HG03066 (cell line): ENCODE results near the gene MCC.
"Not testable (repeated sequence)": the region's sequence is repeated elsewhere in the genome, so short reads cannot be mapped to it uniquely, and the experiment has no call there.

ENCODE experiments used
- ATAC-seq: cut with Tn5 transposase; IDR thresholded peaks from one replicate; pipeline ENCODE4 v1.9.1; 2021; ENCODE audit warnings: low read depth; ENCODE audit not compliant: unreplicated experiment

Gene MCC

DNA sequence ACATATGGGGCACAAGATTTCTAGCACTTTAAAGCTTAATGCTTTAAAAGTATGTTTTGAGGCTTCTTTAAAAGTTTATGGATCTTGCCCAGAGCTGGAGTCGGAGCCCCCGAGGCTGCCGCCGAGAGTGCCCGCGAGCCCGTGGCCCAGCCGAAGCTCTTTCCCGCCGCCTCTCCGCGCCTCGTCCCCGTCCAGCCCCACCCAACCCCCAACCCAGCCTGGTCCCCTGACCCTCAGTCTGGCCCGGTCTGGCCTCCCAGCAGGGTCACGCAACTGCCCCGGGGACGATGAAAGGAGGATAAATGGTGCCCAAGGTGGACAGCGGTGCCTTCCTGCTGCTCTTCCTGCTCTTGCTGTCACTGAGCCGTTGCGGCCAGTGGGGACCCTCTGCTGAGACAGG, 55.2 kb downstream of the MCC start:
- ATAC-seq: no peak

DNA sequence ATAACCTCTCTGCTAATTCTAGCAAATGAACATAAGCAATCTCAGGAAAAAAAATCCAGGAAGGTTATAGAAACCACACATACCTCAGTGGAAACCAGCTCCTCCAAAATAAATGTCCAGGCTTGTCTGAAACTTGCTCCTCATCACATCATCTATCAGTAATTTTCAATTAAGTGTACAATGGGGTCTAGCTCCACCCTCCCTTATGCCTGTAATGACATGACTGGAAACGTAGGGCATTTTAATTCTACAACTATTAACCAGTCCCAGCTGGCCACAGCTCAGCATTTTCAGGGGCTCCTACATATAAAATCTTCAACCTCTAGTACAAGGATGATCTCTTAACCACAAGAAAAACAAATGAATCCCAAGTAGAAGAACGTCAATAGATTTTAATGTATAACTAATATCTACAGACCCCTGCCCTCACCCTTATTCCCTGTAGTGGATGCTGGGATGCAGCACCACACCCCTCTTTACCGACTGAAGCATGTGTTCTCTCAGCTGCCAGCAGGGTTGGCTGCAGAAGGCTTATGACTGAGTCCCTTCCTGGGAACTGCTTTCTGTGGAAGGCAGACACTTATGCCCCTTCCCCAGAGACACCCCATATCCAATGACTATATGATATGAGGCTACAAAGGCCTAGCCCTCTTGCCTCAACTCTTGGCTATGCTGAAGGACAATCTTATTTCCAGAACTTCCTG, 60.2 kb downstream of the MCC start:
- ATAC-seq: no peak

DNA sequence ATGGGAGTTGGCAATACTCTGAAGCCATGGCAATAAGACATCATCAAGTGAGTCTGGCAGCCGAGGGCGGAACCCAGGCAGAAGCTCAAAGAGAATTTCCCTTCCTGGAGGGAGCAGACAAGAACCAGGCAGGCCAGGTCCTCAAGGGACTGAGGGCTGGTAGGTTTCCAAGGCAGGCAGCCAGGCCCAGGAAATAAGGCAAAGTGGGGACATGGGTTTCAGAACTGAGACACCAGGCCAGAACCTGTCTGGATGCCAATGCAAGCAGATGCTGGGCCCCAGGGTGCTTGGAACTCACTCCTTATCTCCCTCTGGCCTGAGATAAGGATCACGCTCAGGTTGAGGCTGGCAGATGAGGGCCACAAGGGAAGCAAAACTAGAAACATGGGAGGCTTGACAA, 62.3 kb downstream of the MCC start:
- ATAC-seq: no peak

DNA sequence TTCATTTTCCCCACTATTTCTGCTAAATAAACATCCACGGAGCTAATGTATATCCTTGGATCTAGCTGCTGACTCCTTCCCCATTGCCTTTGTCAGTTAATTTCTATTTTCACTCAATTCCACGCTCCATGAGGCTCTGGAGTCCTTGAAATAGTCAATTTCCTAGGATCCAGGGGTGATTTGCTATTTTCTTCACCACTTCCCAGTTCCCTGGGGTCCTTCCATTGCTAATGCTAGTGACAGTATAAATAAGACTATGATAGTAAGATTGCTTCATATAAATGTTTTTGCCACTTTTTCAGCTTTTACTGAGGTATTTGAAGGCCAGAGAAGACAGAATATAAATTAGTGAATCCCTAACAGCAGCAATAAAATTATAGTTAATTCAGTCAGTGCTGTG, 66.6 kb downstream of the MCC start:
- ATAC-seq: no peak

DNA sequence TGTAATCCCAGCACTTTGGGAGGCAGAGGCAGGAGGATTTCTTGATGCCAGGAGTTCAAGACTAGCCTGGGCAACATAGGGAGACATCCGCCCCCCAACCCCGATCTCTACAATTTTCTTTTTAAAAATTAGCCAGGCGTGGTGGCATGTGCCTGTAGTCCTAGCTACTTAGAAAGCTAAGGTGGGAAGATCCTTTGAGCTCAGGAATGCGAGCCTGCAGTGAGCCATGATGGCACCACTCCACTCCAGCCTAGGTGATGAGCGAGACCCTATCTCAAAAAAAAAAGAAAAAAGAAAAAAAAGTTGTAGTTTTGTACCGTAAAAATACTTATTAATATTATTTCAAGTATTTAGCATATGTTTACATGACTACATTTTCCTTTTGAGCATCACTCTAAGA, 82.7 kb downstream of the MCC start:
- no peak for ATAC-seq

DNA sequence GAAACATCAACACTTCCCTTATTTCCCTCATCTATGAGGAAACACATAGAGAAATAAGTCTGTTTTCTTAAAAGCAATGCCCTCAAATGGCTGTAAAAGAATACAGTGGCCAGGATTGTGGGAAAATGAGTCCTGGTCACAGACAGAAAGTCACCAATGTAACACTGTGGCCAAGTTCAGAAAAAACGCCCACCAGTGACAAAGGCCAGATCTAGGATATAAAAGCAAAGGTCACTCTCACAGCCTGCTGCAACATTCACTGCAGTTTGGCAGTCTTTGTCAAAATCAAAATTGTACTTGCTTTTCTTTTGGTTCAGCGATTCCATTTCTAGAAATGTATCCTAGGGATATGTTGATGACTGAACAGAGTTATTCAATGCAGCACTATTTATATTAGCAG, 84.0 kb downstream of the MCC start:
- ATAC-seq: no peak

DNA sequence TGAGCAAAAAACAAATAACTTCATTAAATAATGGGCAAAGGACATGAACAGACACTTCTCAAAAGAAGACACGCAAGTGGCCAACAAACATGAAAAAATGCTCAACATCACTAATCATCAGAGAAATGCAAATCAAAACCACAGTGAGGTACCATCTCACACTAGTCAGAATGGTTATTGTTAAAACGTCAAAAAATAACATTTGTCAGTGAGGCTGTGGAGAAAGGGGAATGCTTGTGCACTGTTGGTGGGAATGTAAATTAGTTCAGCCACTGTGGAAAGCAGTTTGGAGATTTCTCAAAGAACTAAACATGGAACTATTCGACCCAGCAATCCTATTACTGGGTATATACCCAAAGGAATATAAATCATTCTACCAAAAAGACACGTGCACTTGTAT, 90.3 kb downstream of the MCC start:
- not testable (repeated sequence) for ATAC-seq

DNA sequence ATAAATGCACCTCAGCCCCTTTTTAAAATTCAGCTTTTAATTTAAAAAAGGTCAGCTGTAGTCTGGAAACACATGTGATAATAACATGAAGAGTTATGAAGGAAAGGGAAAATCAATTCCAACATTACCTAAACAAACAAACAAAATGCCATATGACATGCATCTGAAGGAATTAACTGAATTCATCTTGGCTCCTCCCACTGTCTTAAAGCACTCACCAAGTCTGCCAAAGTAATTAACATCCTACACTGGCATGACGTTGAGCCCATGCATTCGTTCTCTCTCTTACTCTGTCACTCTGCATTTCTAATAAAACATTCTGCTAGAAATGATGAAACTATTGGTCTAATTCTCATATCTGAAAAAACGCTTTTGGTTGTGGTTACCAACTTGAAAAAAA, 91.2 kb downstream of the MCC start:
- no peak for ATAC-seq

DNA sequence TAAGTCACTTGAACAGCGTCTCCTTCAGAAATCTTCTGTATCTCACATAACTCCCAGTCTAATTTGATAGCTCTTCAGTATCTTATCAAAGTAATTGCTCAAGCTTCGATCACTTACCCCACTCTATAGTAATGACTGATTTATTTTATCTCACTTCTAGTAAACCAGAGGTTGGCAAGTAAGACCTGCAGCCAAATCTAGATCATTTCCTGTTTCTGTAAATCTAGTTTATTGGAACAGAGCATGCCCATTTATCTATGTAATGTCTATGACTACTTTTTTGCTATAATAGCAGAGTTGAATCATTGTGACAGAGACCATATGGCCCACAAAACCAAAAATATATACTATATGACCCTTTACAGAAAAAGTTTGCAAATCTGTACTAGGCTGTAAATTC, 93.6 kb downstream of the MCC start:
- ATAC-seq: no peak

DNA sequence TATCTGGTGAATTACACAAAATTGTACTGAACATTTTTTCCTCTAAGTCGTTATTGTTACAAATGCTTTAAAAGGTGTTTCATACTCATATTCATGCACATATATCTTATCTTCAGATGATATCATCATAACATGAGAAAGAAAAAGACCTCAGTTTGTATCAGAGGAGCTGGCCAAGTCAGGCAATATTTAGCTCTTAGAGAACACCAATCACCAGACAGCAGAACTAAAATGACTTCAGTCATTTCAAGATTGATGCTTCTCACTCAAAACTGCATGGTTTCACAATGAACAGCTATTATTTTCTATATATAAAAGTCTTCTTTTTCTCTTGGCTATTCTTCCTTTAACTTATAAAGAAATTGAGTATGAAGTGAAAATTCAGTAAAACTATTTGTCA, 98.0 kb downstream of the MCC start:
- no peak for ATAC-seq

DNA sequence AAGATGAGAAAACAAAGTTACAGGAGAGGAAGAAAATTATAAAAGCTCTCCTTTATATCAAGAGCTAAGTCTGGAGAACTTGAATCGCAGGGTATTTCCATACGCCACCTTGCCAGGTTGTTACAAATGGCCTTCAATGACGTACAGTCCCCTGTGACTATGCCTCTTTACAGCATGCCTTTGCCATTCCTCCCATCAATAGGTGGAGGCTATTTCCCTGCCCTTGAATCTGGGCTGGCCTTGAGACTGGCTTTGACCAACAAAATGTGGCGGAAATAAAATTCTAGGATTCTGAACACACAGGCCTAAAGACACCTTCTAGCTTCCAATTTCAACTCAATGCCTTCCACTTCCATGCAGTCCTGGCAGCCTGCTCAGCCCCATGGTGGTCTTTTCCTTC, 99.1 kb downstream of the MCC start:
- ATAC-seq: no peak

DNA sequence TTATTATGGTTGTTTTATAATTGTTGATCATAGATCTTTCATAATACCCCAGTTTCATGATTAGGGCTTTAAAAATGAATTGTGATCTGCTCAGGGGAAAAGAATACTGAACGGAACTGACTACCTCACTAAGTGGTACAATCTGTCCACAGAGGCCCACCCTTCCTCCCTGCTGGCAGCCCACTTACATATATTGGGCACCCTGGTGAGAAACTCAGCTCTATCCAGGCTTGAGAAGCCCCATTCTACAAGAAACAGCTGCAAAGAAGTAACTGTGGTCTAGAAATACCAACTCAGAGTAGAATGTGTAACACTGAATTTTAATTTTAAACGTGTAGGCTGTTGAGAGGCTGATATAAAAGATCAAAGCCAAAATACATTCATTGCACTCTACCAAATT, 100.4 kb downstream of the MCC start:
- ATAC-seq: no peak

DNA sequence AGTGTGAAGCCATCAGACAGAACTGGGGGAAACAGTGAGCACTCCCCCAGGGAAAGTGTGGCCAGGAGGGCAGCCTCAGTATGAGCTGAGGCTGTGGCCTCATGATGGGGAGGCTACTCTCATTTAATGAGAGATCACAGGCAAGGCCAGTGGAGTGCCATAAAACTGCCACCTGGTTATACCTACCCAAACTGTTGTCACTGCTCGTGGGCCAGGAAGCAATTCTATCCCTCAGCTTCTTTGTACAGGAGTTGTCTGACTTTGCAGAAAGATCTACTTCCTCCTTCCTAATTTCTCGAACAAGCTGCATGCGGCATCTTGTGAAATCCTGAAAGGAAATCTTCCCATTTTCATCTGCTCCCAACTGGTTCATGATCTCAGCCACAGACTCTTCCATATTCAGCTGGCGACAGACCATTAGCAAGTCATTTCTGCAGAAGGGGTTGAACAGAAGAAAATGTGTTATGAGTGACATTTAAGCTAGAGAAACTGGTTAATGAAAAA, 103.4 kb downstream of the MCC start:
- no peak for ATAC-seq

DNA sequence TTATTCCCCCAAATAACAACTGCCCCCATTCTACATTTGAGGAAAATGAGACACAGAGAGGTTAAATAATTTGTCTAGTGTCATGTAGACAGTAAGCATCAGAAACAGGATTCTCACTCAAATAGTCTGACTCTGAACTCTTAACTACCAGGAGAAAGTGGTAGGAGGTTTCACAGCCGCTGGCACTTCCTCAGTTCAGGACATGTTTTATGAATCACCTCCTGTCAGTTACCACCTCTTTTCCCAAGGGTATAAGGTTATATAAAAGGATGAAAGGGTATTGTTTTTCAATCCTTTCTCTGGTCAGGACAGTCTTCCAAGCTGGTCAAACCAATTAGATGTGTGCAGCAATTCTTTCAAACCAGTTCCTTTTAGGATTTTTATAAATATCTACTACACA, 105.5 kb downstream of the MCC start:
- no peak for ATAC-seq

DNA sequence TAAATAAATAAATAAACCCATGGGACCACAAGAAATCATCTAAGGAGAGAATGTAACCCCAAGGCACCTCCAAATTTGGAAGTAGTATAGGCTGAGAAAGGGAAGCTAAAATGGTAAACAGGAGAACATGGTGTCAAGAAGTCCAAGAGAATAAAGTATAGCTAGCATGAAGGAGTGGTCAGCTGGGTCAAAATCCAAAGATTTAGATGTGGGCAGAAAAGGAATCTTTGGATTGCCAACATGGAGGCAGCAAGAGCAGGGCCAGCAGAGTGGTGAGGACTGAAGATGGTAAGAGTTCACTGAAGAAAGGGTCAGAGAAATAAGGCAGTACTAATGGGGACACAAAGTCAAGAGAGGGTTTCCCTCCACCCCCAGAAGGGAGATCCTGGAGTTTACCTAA, 106.5 kb downstream of the MCC start:
- ATAC-seq: no peak

DNA sequence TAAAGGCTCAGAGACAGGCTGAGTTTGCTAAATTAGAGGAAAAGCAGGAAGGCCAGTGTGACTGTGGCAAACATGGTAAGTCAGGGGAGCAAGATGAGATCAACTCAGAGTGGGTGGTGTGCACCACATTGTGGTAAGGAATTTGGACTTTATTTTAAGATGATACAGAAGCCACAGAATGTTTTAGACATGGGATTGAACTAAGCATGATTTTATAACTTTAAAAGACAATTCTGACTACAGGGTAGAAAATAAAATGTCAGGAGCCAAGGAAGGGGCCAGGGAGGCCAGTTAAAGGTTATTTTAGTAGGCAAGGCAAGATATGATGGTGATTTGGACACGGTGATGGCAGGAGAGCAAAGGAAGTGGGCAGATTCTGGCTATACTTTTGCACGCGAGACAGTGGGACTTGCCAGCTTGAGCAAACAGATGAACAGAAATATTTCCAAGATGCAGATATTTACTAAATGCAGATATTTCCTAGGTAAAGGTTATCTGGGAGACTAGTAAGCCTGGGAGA, 107.4 kb downstream of the MCC start:
- no peak for ATAC-seq

DNA sequence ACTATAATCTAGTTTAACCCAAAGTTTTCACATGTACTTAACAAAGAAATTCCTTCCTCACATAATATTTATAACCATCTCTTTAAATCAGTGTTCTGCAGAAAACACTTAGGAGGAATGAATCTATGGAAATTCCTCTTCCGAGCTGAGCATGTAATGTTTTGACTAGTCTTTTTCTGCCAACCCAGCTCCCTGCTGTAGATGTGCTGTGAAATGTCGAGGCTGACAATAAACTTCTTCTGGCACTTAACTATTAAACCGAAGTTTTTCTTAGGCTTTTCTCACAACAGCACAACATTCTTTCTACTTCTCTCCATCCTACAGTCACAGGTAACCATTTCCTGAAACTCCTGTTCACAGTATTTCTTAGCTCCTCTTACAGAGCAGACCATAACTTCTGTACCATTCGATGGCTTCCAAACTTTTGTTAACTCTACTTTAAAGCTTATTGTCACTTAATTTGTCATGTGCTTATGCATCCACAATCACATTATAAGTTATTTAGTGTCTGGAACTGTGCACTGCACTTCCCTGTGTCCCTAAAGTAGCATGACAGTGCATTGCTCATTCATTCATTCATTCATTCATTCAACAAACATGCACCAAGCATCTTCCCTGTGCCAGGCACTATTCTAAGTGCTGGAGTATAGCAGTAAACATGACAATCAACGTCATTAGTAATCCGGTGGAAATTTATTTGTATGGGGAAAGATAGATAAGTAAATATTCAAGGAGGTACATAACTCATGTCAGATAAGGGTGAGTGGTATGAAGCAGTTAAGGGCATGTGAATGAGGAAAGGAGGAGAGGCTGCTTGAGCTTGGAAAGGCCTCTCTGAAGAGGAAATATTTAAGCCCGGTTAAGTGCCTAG, 108.1 kb downstream of the MCC start:
- ATAC-seq: no peak

DNA sequence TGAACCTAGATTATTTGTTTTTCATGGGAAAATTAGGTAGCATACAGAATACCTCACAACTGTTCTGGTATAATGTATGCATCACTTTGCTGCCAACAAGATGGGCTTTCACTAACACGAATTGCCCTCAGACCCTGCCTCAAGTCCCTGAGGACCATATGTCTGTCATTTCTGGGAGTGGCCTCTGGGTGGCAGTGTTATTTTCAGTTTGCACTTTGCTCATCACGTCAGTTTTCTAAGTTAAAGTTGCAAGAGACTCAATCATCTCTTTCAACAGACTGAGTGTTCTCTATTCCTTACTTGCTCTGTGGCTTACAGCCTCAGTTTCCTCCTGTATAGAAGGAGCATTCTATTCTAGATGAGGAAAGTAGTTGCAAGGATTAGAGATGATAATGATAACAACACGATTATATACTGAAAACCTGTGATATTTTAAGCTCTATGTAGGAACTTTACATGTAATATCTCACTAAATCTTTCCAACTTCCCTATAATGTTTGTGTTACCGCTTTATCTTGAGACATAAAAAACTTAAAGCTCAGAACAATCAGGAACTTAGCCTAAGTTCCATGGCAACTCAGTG, 109.2 kb downstream of the MCC start:
- ATAC-seq: peak; percentile 78

DNA sequence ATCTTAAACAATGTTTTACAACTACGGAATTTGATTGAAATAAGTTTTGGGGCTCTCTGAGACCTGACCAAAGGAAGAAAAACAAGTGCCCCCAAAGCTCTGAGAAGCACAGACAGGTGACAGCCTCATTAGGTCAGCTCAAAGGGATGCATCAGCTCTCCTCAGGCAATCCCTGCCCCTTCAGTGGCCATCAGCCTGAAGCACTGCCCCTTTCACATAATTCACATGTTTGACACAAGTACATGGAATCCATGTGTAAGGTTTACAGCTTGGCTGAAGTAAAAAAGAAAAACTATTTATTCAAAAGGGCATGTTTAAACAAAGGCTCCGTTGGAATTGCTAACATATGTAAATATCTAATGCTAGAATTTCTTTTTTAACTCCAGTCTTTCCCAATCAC, 109.7 kb downstream of the MCC start:
- ATAC-seq: no peak

DNA sequence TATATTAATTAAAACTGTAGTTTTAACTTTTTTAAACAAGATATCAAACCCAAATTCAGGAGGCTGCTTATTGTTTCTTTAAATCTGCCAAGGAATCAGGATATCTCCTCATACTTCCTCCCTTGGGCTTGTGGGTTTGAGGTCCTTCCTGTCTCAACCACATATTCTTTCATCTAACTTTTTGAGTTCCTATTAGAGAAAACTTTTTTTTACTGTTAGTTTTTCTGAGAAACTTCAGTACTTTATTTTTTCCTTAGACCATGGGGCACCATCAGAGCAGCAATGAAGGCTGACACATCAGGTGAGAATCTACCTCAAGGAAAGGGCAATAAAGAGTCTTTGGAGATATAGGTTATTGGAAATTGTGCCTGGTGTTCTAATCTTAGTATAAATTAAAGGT, 110.2 kb downstream of the MCC start:
- ATAC-seq: no peak

DNA sequence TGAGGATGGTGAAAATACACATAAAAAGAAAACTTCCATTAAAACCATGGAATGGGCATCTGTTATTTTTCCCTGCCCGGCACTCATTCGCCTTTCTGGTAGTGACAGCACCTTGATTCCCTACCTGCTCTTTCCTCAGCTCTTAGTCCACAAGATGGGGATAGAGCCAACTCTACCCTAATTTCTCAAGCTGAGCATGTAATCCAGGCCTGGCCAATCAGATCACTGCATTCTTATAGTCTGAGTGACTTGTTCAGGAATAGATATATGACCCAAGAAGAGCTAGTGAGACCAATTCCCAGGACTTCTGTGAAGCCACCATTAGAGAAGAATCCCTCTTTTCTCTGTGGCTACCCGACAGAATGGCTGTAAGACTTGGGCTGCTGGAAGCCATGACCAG, 111.6 kb downstream of the MCC start:
- ATAC-seq: no peak
